Ureter (tissue), 1 donor: Measurements from ENCODE around the gene SCO1. TPM values are rescaled to one million over a fixed set of nuclear protein-coding genes. Genes with fewer than 3 reads are reported as not detected.
A peak's percentile ranks its signal among the peaks of the same experiment; 100 is the strongest.

Experiments
- DNase-seq: peaks from one replicate; pipeline ENCODE4 v3.0.0-alpha.2; 2020; ENCODE audit warnings: low spot score
- total RNA-seq: library from RNA; stranded (reverse); gene quantifications from one replicate; pipeline ENCODE4 v1.2.4, GENCODE V29; 2023
- donor health status: DM: yes; HTN: yes; CAD: no.

Gene SCO1
- total RNA-seq, 1 donor from 2014 or later = 35.9 TPM

GRCh38 chr17:10653987-10654386, 43.3 kb downstream of the SCO1 start:
- no peak for DNase-seq

- DNase-seq = no peak
These were observed 44.2 kb downstream of the SCO1 start for GRCh38 chr17:10652984-10653659.

GRCh38 chr17:10651927-10652326, 45.4 kb downstream of the SCO1 start:
- DNase-seq = no peak

- DNase-seq = no peak
These were observed 47.7 kb downstream of the SCO1 start for GRCh38 chr17:10649602-10650001.

- DNase-seq = no peak
These were observed 48.4 kb downstream of the SCO1 start for GRCh38 chr17:10648956-10649355.

GRCh38 chr17:10648381-10648780, 49.0 kb downstream of the SCO1 start:
- DNase-seq = no peak

- DNase-seq = peak; percentile 72
These were observed 50.8 kb downstream of the SCO1 start for GRCh38 chr17:10646392-10646990.

- no peak for DNase-seq
These were observed 56.9 kb downstream of the SCO1 start for GRCh38 chr17:10640475-10640874.

- DNase-seq = no peak
These were observed 59.2 kb downstream of the SCO1 start for GRCh38 chr17:10638151-10638550.

- no peak for DNase-seq
These were observed 62.0 kb downstream of the SCO1 start for GRCh38 chr17:10635290-10635689.

- no peak for DNase-seq
These were observed 63.5 kb downstream of the SCO1 start for GRCh38 chr17:10633738-10634379.

- DNase-seq = no peak
These were observed 65.6 kb downstream of the SCO1 start for GRCh38 chr17:10631701-10632100.

- no peak for DNase-seq
These were observed 66.2 kb downstream of the SCO1 start for GRCh38 chr17:10631048-10631700.

- DNase-seq = no peak
These were observed 67.6 kb downstream of the SCO1 start for GRCh38 chr17:10629706-10630105.

GRCh38 chr17:10628756-10629155, 68.6 kb downstream of the SCO1 start:
- no peak for DNase-seq

GRCh38 chr17:10626390-10626789, 70.9 kb downstream of the SCO1 start:
- no peak for DNase-seq

- no peak for DNase-seq
These were observed 72.4 kb downstream of the SCO1 start for GRCh38 chr17:10624969-10625368.

- no peak for DNase-seq
These were observed 73.5 kb downstream of the SCO1 start for GRCh38 chr17:10623737-10624338.

- DNase-seq = no peak
These were observed 74.5 kb downstream of the SCO1 start for GRCh38 chr17:10622617-10623485.
